GM23338 (cell line): ENCODE data around the gene CAST. TPM values are rescaled to one million over a fixed set of nuclear protein-coding genes. Genes with fewer than 3 reads are reported as not detected.

Experiments used
- ATAC-seq: fragments of 200-7000 bp; cut with Tn5 transposase; 3 replicates; pipeline ENCODE4 v1.9.1; 2020
- DNase-seq: peaks from one replicate; pipeline ENCODE4 v3.0.0-alpha.2; 2015; ENCODE audit warnings: low spot score
- H2AFZ ChIP-seq: fragments of 200-600 bp; sonication (generic); 2 replicates; pipeline ENCODE4 v1.8.0; 2016; ENCODE audit warnings: antibody characterized with exemption, mild to moderate bottlenecking, moderate library complexity
- H3F3A ChIP-seq: fragments of 200-600 bp; sonication (generic); replicated peaks from 2 replicates; pipeline ENCODE4 v1.8.0; 2017; ENCODE audit warnings: antibody characterized with exemption, mixed run types, low read depth
- H3K27ac ChIP-seq: fragments of 200-600 bp; sonication (generic); 2 replicates; pipeline ENCODE4 v1.6.1; 2016; ENCODE audit warnings: low read depth
- H3K27me3 ChIP-seq: fragments of 200-600 bp; sonication (generic); 2 replicates; pipeline ENCODE4 v1.8.0; 2016; ENCODE audit warnings: mild to moderate bottlenecking, mixed run types, moderate library complexity; ENCODE audit not compliant: insufficient read depth
- H3K36me3 ChIP-seq: fragments of 200-600 bp; sonication (generic); 2 replicates; pipeline ENCODE4 v1.8.0; 2016; ENCODE audit warnings: mild to moderate bottlenecking; ENCODE audit not compliant: insufficient read depth
- H3K4me1 ChIP-seq: fragments of 200-600 bp; sonication (generic); 2 replicates; pipeline ENCODE4 v1.8.0; 2016; ENCODE audit warnings: mild to moderate bottlenecking, moderate library complexity; ENCODE audit not compliant: insufficient read depth
- H3K4me2 ChIP-seq: fragments of 200-600 bp; sonication (generic); 2 replicates; pipeline ENCODE4 v1.7.1; 2017; ENCODE audit warnings: mixed run types
- H3K4me3 ChIP-seq: fragments of 200-600 bp; sonication (generic); 2 replicates; pipeline ENCODE4 v1.6.1; 2016; ENCODE audit warnings: mixed run types
- H3K79me2 ChIP-seq: fragments of 200-600 bp; sonication (generic); replicated peaks from 2 replicates; pipeline ENCODE4 v1.8.0; 2017; ENCODE audit warnings: mild to moderate bottlenecking; ENCODE audit not compliant: insufficient read depth
- H3K9me2 ChIP-seq: fragments of 200-600 bp; sonication (generic); 2 replicates; pipeline ENCODE4 v1.8.0; 2017; ENCODE audit not compliant: insufficient read depth
- H4K20me1 ChIP-seq: fragments of 200-600 bp; sonication (generic); replicated peaks from 2 replicates; pipeline ENCODE4 v1.8.0; 2017; ENCODE audit warnings: mild to moderate bottlenecking; ENCODE audit not compliant: insufficient read depth
- H3K27ac Mint-ChIP-seq: 2 replicates; pipeline ENCODE4 v1.8.0; 2020; ENCODE audit warnings: inconsistent platforms, mild to moderate bottlenecking, moderate library complexity, mixed read lengths
- H3K27me3 Mint-ChIP-seq: 3 replicates; pipeline ENCODE4 v1.8.0; 2022; ENCODE audit warnings: low read depth, mild to moderate bottlenecking, moderate library complexity, mixed read lengths, inconsistent platforms; ENCODE audit not compliant: insufficient read depth, poor library complexity
- H3K36me3 Mint-ChIP-seq: 3 replicates; pipeline ENCODE4 v1.8.0; 2021; ENCODE audit warnings: low read depth, mild to moderate bottlenecking, inconsistent platforms, moderate library complexity, mixed read lengths
- H3K4me1 Mint-ChIP-seq: 3 replicates; pipeline ENCODE4 v1.8.0; 2020; ENCODE audit warnings: mild to moderate bottlenecking, inconsistent platforms, mixed read lengths
- H3K4me3 Mint-ChIP-seq: 3 replicates; pipeline ENCODE4 v1.8.0; 2021; ENCODE audit warnings: moderate library complexity, mild to moderate bottlenecking, inconsistent platforms, mixed read lengths
- H3K9me3 Mint-ChIP-seq: 3 replicates; pipeline ENCODE4 v1.8.0; 2020; ENCODE audit warnings: moderate library complexity, mild to moderate bottlenecking, inconsistent platforms, mixed read lengths
- CREB1 ChIP-seq: fragments of 250-450 bp; sonication (Bioruptor Pico); IDR thresholded peaks from 2 replicates; pipeline ENCODE4 v1.5.0; 2020; ENCODE audit warnings: low read depth, mild to moderate bottlenecking, moderate library complexity
- CTCF ChIP-seq, 2 experiments: fragments of 200-600 bp in 1 of 2; sonication (generic) in 1 of 2; conservative IDR thresholded peaks; 2 replicates each; pipeline versions ENCODE4 v1.5.1 to v1.6.1; 2016 to 2017; ENCODE audit warnings: antibody characterized with exemption in 2 of 2, low read depth in 2 of 2, mild to moderate bottlenecking in 2 of 2, moderate library complexity in 1 of 2
- EZH2 ChIP-seq: fragments of 200-600 bp; sonication (generic); IDR thresholded peaks from one replicate; pipeline ENCODE4 v1.8.0; 2017; ENCODE audit warnings: antibody characterized with exemption, mild to moderate bottlenecking, low read depth; ENCODE audit not compliant: unreplicated experiment
- EZH2phosphoT487 ChIP-seq: fragments of 200-600 bp; sonication (generic); IDR thresholded peaks from one replicate; pipeline ENCODE4 v1.8.1; 2018; ENCODE audit warnings: antibody characterized with exemption; ENCODE audit not compliant: unreplicated experiment
- JUNB ChIP-seq: IDR thresholded peaks from one replicate; pipeline ENCODE4 v1.6.1; 2016; ENCODE audit warnings: antibody characterized with exemption; ENCODE audit not compliant: unreplicated experiment
- STAT1 ChIP-seq: IDR thresholded peaks from one replicate; pipeline ENCODE4 v1.6.1; 2016; ENCODE audit warnings: antibody characterized with exemption; ENCODE audit not compliant: unreplicated experiment
- ZNF114 ChIP-seq: fragments of 250-450 bp; sonication (Bioruptor Pico); IDR thresholded peaks from 2 replicates; pipeline ENCODE4 v1.5.0; 2020; ENCODE audit warnings: mild to moderate bottlenecking, moderate library complexity
- ZNF331 ChIP-seq: fragments of 250-450 bp; sonication (Bioruptor Pico); IDR thresholded peaks from 2 replicates; pipeline ENCODE4 v1.5.0; 2020; ENCODE audit warnings: low read depth, mild to moderate bottlenecking, moderate library complexity
- polyA plus RNA-seq: library from polyadenylated mRNA; unstranded; fragments of >200 nt; fragmentation: Nextera tagmentation; extraction: Ambion mirVana; gene quantifications from 2 replicates; pipeline ENCODE4 v1.2.1, GENCODE V29; 2016
- total RNA-seq: library from RNA; depleted of rRNA; stranded (reverse); fragments of >200 nt; shearing (Covaris generic); gene quantifications from 2 replicates; pipeline ENCODE4 v1.2.3, GENCODE V29; 2014
- TF ChIP-seq, protein P1 (sequence below): fragments of 250-450 bp; sonication (Bioruptor Pico); IDR thresholded peaks from 2 replicates; pipeline ENCODE4 v1.5.0; 2020; ENCODE audit warnings: mild to moderate bottlenecking, moderate library complexity

CAST gene
- total and polyA plus RNA-seq, 2 experiments from 2014 or later: 37.9 to 57.7 TPM

DNA sequence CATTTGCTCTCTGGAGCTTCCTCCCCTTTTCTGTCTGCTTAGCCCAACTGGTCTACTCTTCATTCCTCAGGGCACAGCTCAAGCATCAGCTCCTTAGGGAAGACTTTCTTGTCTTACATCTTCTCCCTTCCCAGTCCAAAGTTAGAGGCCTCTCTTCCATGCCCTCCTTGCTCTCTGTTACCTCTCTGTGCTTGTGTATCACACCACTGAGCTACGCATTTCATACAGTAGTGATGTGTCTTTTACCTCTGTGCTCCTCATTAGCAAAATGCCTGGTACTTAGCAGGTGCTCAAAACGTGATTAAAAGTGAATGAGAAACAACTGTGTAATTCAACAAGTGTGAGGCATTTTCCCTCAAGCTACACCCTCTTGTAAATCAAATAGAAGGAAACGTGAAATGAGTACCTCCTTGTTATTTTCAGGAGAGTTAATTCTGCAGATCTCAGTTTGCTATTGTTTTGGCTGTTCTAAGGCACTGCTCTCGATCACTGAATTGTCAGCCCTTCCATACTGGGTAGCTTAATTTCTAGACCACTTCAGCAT, 106.6 kb downstream of the CAST start:
- no peak overlapping the region for H3K27ac Mint-ChIP-seq

GRCh38 chr5:96771395-96771794, 109.2 kb downstream of the CAST start:
- Histone ChIP-seq H3K36me3 (no peaks in the 10 kb centered on the region), H3K27me3 (no peaks in the 10 kb centered on the region), H4K20me1 (no peaks in the 10 kb centered on the region; the same call in 1 of the 2 replicates), H3K4me1 (0 out of 2 replicates have a peak, but pooled peaks cover 7% of the 10 kb centered on the region), H2AFZ (no peak overlapping the region), H3K27ac (no peak overlapping the region), H3K9me2 (no peaks in the 10 kb centered on the region), H3K4me2 (no peak overlapping the region), H3K4me3 (no peak overlapping the region), H3F3A (no peaks in the 10 kb centered on the region), H3K79me2 (no peaks in the 10 kb centered on the region)
- no peak overlapping the region for H3K27ac Mint-ChIP-seq
- H3K9me3 Mint-ChIP-seq: no peaks in the 10 kb centered on the region
- H3K4me3 Mint-ChIP-seq: no peak overlapping the region
- peaks cover 19% of the 10 kb centered on the region; the same call in 1 of the 3 replicates for H3K36me3 Mint-ChIP-seq
- ATAC-seq (no peak), DNase-seq (no peak)
- H3K4me1 Mint-ChIP-seq: peaks cover 7% of the 10 kb centered on the region
- peaks cover 1% of the 10 kb centered on the region for H3K27me3 Mint-ChIP-seq
- TF ChIP-seq ZNF114 (CRISPR knock-in tag) (no peak), ZNF331 (no peak), CREB1 (CRISPR knock-in tag) (no peak), EZH2 (no peak), STAT1 (no peak), EZH2phosphoT487 (no peak)
- TF ChIP-seq, protein P1, sequence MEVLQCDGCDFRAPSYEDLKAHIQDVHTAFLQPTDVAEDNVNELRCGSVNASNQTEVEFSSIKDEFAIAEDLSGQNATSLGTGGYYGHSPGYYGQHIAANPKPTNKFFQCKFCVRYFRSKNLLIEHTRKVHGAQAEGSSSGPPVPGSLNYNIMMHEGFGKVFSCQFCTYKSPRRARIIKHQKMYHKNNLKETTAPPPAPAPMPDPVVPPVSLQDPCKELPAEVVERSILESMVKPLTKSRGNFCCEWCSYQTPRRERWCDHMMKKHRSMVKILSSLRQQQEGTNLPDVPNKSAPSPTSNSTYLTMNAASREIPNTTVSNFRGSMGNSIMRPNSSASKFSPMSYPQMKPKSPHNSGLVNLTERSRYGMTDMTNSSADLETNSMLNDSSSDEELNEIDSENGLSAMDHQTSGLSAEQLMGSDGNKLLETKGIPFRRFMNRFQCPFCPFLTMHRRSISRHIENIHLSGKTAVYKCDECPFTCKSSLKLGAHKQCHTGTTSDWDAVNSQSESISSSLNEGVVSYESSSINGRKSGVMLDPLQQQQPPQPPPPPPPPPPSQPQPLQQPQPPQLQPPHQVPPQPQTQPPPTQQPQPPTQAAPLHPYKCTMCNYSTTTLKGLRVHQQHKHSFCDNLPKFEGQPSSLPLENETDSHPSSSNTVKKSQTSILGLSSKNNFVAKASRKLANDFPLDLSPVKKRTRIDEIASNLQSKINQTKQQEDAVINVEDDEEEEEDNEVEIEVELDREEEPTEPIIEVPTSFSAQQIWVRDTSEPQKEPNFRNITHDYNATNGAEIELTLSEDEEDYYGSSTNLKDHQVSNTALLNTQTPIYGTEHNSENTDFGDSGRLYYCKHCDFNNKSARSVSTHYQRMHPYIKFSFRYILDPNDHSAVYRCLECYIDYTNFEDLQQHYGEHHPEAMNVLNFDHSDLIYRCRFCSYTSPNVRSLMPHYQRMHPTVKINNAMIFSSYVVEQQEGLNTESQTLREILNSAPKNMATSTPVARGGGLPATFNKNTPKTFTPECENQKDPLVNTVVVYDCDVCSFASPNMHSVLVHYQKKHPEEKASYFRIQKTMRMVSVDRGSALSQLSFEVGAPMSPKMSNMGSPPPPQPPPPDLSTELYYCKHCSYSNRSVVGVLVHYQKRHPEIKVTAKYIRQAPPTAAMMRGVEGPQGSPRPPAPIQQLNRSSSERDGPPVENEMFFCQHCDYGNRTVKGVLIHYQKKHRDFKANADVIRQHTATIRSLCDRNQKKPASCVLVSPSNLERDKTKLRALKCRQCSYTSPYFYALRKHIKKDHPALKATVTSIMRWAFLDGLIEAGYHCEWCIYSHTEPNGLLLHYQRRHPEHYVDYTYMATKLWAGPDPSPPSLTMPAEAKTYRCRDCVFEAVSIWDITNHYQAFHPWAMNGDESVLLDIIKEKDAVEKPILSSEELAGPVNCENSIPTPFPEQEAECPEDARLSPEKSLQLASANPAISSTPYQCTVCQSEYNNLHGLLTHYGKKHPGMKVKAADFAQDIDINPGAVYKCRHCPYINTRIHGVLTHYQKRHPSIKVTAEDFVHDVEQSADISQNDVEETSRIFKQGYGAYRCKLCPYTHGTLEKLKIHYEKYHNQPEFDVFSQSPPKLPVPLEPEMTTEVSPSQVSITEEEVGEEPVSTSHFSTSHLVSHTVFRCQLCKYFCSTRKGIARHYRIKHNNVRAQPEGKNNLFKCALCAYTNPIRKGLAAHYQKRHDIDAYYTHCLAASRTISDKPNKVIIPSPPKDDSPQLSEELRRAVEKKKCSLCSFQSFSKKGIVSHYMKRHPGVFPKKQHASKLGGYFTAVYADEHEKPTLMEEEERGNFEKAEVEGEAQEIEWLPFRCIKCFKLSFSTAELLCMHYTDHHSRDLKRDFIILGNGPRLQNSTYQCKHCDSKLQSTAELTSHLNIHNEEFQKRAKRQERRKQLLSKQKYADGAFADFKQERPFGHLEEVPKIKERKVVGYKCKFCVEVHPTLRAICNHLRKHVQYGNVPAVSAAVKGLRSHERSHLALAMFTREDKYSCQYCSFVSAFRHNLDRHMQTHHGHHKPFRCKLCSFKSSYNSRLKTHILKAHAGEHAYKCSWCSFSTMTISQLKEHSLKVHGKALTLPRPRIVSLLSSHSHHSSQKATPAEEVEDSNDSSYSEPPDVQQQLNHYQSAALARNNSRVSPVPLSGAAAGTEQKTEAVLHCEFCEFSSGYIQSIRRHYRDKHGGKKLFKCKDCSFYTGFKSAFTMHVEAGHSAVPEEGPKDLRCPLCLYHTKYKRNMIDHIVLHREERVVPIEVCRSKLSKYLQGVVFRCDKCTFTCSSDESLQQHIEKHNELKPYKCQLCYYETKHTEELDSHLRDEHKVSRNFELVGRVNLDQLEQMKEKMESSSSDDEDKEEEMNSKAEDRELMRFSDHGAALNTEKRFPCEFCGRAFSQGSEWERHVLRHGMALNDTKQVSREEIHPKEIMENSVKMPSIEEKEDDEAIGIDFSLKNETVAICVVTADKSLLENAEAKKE: no peak

More for the DNA sequence above, 106.6 kb downstream of the CAST start:
- Histone ChIP-seq H3K27ac (no peak overlapping the region), H3K79me2 (no peaks in the 10 kb centered on the region), H3K4me1 (0 out of 2 replicates have a peak, but pooled peaks cover 7% of the 10 kb centered on the region), H3K36me3 (no peaks in the 10 kb centered on the region; the same call in 1 of the 2 replicates), H3K4me3 (no peak overlapping the region), H4K20me1 (no peaks in the 10 kb centered on the region; the same call in 1 of the 2 replicates), H3K27me3 (no peaks in the 10 kb centered on the region), H2AFZ (no peak overlapping the region), H3K9me2 (no peaks in the 10 kb centered on the region), H3K4me2 (no peak overlapping the region), H3F3A (no peaks in the 10 kb centered on the region)
- ATAC-seq: no peak
- TF ChIP-seq STAT1 (no peak), CREB1 (CRISPR knock-in tag) (no peak), CTCF (conservative IDR thresholded peaks at IDR 0.05; ENCODE audit: low read depth in 2 of 2) (no peak), ZNF114 (CRISPR knock-in tag) (no peak), EZH2phosphoT487 (no peak), JUNB (no peak)
- H3K4me3 Mint-ChIP-seq: no peak overlapping the region
- no peaks in the 10 kb centered on the region for H3K9me3 Mint-ChIP-seq
- peaks cover 12% of the 10 kb centered on the region; the same call in 1 of the 3 replicates for H3K36me3 Mint-ChIP-seq
- H3K4me1 Mint-ChIP-seq: peaks cover 7% of the 10 kb centered on the region
- DNase-seq: no peak
- no peaks in the 10 kb centered on the region for H3K27me3 Mint-ChIP-seq
